ENCODE data around the gene FGFR3. TPM values are rescaled to one million over a fixed set of nuclear protein-coding genes. Genes with fewer than 3 reads are reported as not detected.

FGFR3 gene
- total RNA-seq, 4 donors from 2014 or later, result 56.2 to 209 (median 110) TPM

DNA sequence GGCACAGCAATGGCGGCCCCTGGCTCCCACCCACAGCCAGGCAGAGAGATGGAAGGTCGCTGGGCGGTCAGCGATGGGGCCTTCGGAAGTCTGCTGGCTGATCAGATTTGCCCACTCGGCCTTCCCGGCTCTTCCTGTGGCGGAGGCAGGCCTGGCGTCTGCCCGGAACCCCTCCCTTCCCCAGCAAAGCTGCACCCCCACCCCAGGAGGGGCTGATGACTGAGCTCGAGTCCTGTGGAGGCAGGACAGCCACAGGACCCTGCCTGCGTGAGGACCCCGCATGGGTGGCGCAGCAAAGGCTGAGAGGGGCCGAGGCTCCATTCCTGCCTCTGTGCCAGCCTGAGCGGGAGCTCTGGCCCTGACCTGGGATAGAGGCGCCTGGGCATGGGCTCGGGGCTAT is 37.0 kb upstream of the FGFR3 start:
- in situ Hi-C loops (cut with MboI; ENCODE audit: low pct_ligation_motif_present in 1 of 4, low pct_unique_long_range_greater_than_20kb in 1 of 4, low sequenced_read_pairs in 3 of 4), result loop anchor here in 1 of 4 donors (10.0 kb wide), 1 partner anchor 59 kb away; no protein-coding TSS in a partner anchor

DNA sequence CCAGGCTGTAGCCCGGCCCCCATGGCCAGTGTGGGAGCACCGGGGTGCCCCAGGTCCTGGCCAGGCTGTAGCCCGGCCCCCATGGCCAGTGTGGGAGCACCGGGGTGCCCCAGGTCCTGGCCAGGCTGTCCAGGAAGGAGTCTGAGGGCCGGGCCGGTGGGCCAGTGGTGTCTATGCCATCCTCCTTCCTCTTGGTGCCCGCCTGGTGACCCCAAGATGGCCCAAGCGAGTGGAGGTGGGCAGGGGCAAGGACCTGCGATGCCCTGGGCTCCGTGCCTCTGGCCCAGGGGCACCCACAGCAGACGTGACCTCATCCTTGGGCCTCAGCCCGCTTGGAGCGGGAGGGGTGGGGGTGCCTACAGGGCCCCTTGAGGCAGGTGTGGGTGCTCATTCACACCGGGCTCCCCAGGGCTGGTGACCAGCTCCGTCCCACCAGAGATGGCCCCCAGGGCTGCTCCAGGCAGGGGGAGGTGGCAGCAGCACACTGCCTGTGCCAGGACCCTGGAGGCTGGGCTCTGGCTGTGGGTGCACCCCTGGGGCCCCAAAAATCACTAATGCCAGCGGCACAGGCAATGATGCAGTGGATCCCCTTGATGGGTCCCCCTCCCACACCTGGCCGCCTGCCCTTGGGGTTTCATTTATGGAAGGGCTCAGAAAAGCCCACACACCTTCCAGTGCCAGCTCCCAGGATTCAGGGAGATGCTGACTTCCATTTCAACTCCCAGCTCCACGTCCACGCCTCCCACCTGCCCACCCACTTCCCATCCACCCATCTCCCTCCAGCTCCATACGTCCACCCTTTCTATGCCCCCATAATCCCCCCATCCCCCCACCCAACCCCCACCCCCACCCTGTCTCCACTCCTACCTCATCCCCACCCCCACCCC is 36.0 kb upstream of the FGFR3 start:
- intact Hi-C loops (cut with DNase I; ENCODE audit: low total_unique reads) (no loop called here), in situ Hi-C loops (cut with MboI; ENCODE audit: low pct_ligation_motif_present in 1 of 4, low pct_unique_long_range_greater_than_20kb in 1 of 4, low sequenced_read_pairs in 3 of 4) (loop anchor here in 1 of 4 donors (10.0 kb wide), 1 partner anchor 58 kb away; no protein-coding TSS in a partner anchor)
- H3K4me1 ChIP-seq, result peaks cover 0 to 10% (median 8%) of the 10 kb centered on the region in 4 donors
- H3K9me3 ChIP-seq, result no peaks in the 10 kb centered on the region
- no peak for DNase-seq
- peaks cover 3% of the 10 kb centered on the region for H3K27me3 ChIP-seq
- H3K4me3 ChIP-seq, result no peak overlapping the region
- no peak overlapping the region for H3K27ac ChIP-seq
- TF ChIP-seq, protein P1, sequence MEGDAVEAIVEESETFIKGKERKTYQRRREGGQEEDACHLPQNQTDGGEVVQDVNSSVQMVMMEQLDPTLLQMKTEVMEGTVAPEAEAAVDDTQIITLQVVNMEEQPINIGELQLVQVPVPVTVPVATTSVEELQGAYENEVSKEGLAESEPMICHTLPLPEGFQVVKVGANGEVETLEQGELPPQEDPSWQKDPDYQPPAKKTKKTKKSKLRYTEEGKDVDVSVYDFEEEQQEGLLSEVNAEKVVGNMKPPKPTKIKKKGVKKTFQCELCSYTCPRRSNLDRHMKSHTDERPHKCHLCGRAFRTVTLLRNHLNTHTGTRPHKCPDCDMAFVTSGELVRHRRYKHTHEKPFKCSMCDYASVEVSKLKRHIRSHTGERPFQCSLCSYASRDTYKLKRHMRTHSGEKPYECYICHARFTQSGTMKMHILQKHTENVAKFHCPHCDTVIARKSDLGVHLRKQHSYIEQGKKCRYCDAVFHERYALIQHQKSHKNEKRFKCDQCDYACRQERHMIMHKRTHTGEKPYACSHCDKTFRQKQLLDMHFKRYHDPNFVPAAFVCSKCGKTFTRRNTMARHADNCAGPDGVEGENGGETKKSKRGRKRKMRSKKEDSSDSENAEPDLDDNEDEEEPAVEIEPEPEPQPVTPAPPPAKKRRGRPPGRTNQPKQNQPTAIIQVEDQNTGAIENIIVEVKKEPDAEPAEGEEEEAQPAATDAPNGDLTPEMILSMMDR (IDR thresholded peaks at IDR 0.05), result no peak
- TF ChIP-seq POLR2A (IDR thresholded peaks at IDR 0.05) (no peak), EP300 (IDR thresholded peaks at IDR 0.05; ENCODE audit: low read depth) (no peak), POLR2AphosphoS5 (IDR thresholded peaks at IDR 0.05) (no peak)
- WGBS, 2 donors (ENCODE audit: low coverage in 1 of 2), result 71 to 77% methylated on average over 4 to 11 of the region's 20 CpGs
- H3K36me3 ChIP-seq, result no peaks in the 10 kb centered on the region

More for the DNA sequence above, 37.0 kb upstream of the FGFR3 start:
- no peaks in the 10 kb centered on the region for H3K36me3 ChIP-seq
- TF ChIP-seq, protein P1 (IDR thresholded peaks at IDR 0.05), result no peak
- TF ChIP-seq EP300 (IDR thresholded peaks at IDR 0.05; ENCODE audit: low read depth) (no peak), POLR2A (IDR thresholded peaks at IDR 0.05) (no peak), POLR2AphosphoS5 (IDR thresholded peaks at IDR 0.05) (no peak)
- H3K4me3 ChIP-seq, result no peak overlapping the region
- H3K4me1 ChIP-seq, result peaks cover 0 to 16% (median 10%) of the 10 kb centered on the region in 4 donors
- H3K27me3 ChIP-seq, result no peaks in the 10 kb centered on the region
- intact Hi-C loops (cut with DNase I; ENCODE audit: low total_unique reads), result no loop called here
- DNase-seq, result no peak
- no peak overlapping the region for H3K27ac ChIP-seq
- WGBS, 2 donors (ENCODE audit: low coverage in 1 of 2), result 83% methylated on average over 16 of the region's 18 CpGs; no CpG with 5 or more reads in 1 of the 2 donors
- no peaks in the 10 kb centered on the region for H3K9me3 ChIP-seq

DNA sequence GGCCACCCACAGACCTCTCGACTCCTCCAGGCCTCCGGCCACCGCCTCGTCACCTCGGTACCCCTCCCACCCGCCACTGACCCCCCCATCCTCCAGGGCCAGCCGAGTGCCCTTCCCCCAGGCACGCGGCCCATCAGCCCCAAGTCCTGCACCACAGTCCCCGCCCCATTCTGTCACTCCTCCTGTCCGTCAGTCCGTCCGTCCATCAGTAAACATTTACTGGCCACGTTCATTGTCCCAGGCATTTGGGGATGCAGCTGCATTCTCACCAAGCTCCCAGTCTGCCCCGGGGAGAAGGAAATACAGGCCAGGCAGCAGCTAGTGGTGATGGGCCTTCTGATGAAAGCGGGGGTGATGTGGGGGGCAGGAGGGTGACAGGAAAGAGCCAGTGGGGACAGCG is 35.3 kb upstream of the FGFR3 start:
- Histone ChIP-seq H3K4me1 (peaks cover 0 to 4% (median 1%) of the 10 kb centered on the region in 4 donors), H3K27ac (no peak overlapping the region), H3K4me3 (no peak overlapping the region), H3K36me3 (no peaks in the 10 kb centered on the region), H3K27me3 (peaks cover 10% of the 10 kb centered on the region), H3K9me3 (no peaks in the 10 kb centered on the region)
- 54 to 80% methylated on average over 2 to 17 of the region's 17 CpGs for WGBS, 2 donors (ENCODE audit: low coverage in 1 of 2)
- in situ Hi-C loops (cut with MboI; ENCODE audit: low pct_ligation_motif_present in 1 of 4, low pct_unique_long_range_greater_than_20kb in 1 of 4, low sequenced_read_pairs in 3 of 4) (loop anchor here in 1 of 4 donors (10.0 kb wide), 1 partner anchor 57 kb away; no protein-coding TSS in a partner anchor), intact Hi-C loops (cut with DNase I; ENCODE audit: low total_unique reads) (no loop called here)
- DNase-seq, result no peak
- TF ChIP-seq EP300 (IDR thresholded peaks at IDR 0.05; ENCODE audit: low read depth) (no peak), POLR2AphosphoS5 (IDR thresholded peaks at IDR 0.05) (no peak), POLR2A (IDR thresholded peaks at IDR 0.05) (no peak)
- TF ChIP-seq, protein P1 (IDR thresholded peaks at IDR 0.05), result no peak

DNA sequence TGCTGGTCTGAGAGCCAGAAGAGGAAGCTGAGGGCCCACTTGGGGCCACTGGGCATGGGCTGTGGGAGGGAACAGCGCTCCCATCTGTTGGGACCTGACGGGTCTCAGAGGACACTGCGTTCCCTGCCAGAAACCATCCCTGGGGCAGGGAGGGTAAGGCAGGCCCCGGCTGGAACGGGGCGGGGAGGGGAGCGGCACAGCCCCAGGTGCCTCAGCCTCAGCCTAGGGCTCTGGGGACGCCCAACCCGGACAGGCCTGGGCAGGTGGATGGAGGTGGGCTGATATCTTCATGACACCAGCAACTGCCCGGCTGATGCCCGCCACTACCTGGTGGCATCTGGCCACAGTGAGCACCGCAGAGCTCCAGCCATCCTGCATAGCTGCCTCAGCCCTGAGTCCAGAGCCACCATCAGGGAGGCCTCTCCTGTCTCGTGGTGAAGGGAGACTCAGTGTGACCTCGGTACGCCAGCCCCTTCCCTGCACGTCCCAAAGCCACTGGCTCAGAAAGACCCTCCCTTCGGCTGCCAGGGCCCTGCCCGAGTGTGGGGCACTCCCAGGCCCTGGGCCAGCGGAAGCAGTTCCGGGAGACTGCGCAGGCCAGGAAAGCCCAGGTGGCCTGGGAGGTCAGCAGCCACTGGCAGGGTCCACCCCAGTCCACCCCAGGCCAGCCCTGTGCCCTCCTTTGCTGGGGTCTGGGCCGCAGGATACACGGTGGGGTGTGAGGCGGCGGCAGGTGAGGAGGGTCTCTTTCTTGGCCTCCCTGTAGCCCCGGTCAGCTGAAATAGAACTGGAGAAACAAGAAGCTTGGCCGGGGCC is 34.6 kb upstream of the FGFR3 start:
- WGBS, 2 donors (ENCODE audit: low coverage in 1 of 2), result 75% methylated on average over 23 of the region's 27 CpGs; no CpG with 5 or more reads in 1 of the 2 donors
- H3K4me3 ChIP-seq, result no peak overlapping the region
- intact Hi-C loops (cut with DNase I; ENCODE audit: low total_unique reads), result no loop called here
- in situ Hi-C loops (cut with MboI; ENCODE audit: low pct_ligation_motif_present in 1 of 4, low pct_unique_long_range_greater_than_20kb in 1 of 4, low sequenced_read_pairs in 3 of 4), result loop anchor here in 1 of 4 donors (10.0 kb wide), 1 partner anchor 56 kb away; no protein-coding TSS in a partner anchor
- H3K36me3 ChIP-seq, result no peaks in the 10 kb centered on the region
- TF ChIP-seq EP300 (IDR thresholded peaks at IDR 0.05; ENCODE audit: low read depth), result no peak
- TF ChIP-seq, protein P1 (IDR thresholded peaks at IDR 0.05), result no peak
- TF ChIP-seq POLR2AphosphoS5 (IDR thresholded peaks at IDR 0.05), result no peak
- no peak for TF ChIP-seq POLR2A (IDR thresholded peaks at IDR 0.05)
- peaks cover 17% of the 10 kb centered on the region for H3K27me3 ChIP-seq
- H3K4me1 ChIP-seq, result peaks cover 4 to 7% (median 7%) of the 10 kb centered on the region in 4 donors
- no peak for DNase-seq
- H3K9me3 ChIP-seq, result no peaks in the 10 kb centered on the region
- no peak overlapping the region for H3K27ac ChIP-seq
